Limb (tissue), 2 donors: Measurements from ENCODE around the gene CEP250.
"Not testable (repeated sequence)": the region's sequence is repeated elsewhere in the genome, so short reads cannot be mapped to it uniquely, and the experiment has no call there.

ENCODE experiments used
- DNase-seq, 2 donors: peaks; one replicate each; pipeline ENCODE4 v3.0.0-alpha.2; 2016; ENCODE audit errors: extremely low spot score in 2 of 2

The CEP250 gene

GRCh38 chr20:35518955-35519354 is 63.6 kb downstream of the CEP250 start:
- no peak for DNase-seq

- DNase-seq: no peak
Observed at GRCh38 chr20:35523298-35523888, 68.0 kb downstream of the CEP250 start.

DNA sequence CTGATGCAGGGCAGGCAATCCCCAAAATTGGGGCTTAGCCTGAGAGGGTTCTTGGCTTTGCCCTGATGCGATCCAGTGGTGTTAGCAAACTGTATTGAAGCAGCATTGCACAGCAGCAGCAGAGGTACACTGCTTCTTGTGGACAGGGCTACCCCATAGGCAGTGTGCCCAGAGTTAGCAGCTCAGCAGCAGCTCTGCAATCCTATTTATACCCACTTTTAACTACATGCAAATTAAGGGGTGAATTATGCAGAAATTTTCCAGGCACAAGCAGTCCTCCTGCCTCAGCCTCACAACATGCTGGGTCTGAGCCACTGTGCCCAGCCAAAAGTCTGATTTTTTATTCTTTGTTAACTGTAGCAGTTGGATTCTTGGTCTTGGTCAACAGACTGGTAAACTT is 70.2 kb downstream of the CEP250 start:
- no peak for DNase-seq

- DNase-seq: no peak
Observed at GRCh38 chr20:35527122-35527769, 71.8 kb downstream of the CEP250 start.

DNA sequence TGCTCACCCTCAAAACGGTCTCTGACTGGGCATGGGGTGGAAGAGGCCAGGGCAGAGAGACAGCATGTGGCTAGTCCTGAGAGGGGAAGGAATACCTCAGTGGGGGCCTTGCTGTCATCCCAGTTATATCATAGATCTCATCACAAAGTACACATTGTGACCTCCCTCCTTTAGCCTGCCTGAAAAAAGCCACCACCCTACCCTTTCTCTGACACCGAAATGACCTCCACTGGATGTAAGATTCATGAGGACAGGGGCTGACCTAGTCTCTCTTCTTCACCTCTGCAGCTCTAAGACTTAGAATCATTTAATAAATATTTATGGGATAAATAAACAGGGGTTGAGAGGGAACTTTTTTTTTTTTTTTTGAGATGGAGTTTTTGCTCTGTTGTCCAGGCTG is 74.2 kb downstream of the CEP250 start, which contains the start of gene C20orf173:
TSS of gene C20orf173 (minus strand) at position 101 of the 400 bp plus-strand sequence. CDS start 279 bp downstream, outside the sequence.
- no peak for DNase-seq

- DNase-seq: peak in 1 of 2 donors; percentile 60
Observed at GRCh38 chr20:35539756-35540212, 84.4 kb downstream of the CEP250 start.

GRCh38 chr20:35541118-35541782 is 85.9 kb downstream of the CEP250 start:
- no peak for DNase-seq

DNA sequence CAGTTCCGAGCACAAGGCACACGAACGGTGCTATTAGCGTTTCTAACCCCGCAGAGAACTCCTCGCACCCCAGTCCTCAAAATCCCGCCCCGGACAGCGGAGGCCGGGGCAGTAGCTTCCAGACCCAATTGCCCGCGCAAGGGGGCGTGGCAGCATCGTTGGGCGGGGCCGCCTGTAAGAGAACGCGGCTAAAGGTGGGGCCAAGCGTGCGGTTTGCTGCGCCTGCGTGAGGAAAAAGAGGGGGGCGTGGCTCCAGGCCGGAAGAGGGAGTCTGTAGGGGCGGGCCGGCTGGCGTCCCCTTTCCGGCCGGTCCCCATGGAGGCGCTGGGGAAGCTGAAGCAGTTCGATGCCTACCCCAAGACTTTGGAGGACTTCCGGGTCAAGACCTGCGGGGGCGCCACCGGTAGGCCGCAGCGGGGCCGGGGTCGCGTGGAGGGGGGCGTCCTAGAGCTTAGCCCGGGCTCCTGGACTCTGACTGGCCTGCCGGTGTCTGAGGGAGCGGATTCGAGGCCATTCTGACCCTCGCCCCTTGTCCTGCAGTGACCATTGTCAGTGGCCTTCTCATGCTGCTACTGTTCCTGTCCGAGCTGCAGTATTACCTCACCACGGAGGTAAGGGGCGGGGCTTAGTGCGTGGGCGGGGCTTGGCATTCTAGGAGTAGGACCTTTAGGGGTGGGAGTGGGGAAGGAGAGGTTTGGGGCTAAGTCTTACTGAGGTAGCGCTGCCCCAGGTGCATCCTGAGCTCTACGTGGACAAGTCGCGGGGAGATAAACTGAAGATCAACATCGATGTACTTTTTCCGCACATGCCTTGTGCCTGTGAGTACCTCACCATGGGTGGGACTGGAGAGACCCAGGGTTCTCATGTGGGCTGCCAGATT is 86.6 kb downstream of the CEP250 start, which contains the start of gene ERGIC3:
TSS of gene ERGIC3 (plus strand) at position 296 of the 880 bp plus-strand sequence. CDS start at position 316, 20 bp downstream.
- peak; percentile 96 to 98 for DNase-seq

DNA sequence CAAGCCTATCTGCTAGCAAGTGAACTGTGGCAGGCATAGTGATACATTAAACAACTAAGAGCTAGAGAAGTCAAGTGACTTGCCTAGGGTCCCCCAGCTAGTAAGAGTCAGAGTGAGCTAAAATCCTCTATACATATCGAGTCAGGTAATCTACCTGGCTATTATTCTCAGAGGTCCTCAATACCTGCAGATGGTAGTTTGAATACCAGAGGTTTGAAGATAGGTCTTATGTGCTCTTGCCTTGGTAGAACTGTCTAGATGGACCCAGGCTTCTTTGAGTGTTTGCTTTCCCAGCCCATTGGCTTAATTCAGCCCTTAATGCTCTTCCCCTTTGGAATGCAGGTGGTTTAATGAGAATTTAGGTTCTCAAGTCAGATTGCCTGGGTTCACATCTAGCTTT is 87.6 kb downstream of the CEP250 start:
- DNase-seq: no peak

DNA sequence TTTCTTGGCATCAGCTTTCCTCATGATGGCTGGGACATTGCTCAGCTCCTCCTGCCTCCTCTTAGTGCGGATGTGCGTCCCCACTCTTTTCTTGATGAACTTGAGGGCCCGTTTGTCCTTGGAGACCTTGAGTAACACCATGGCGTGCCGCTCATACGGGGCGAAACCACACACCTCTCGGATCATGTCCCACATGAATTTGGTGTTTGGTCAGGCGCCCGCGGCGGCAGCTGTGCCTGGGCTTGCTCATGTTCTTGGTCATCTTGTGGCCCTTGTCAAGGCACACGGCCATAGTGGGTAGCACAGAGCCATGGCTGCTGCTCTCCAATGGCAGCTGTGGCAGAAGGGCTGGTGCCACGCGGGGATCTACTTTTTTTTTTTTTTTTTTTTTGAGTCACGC is 89.0 kb downstream of the CEP250 start:
- no peak for DNase-seq

DNA sequence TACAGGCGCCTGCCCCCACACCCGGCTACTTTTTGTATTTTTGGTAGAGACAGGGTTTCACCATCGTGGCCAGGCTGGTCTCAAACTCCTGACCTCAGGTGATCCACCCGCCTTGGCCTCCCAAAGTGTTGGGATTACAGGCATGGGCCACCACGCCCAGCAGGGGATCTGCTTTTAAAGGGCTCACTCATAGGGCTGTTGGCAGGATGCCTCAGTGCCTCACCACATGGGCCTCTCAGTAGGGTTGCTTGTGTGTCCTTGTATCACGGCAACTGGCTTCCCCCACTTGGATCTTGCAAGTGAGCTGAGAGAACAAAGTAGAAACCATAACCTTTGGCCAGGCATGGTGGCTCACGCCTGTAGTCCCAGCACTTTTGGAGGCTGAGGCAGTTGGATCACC is 89.5 kb downstream of the CEP250 start:
- not testable (repeated sequence) for DNase-seq

- no peak for DNase-seq
Observed at GRCh38 chr20:35546127-35546526, 90.7 kb downstream of the CEP250 start.

GRCh38 chr20:35547329-35547728 is 91.9 kb downstream of the CEP250 start:
- no peak for DNase-seq

GRCh38 chr20:35551503-35551902 is 96.1 kb downstream of the CEP250 start:
- no peak for DNase-seq

DNA sequence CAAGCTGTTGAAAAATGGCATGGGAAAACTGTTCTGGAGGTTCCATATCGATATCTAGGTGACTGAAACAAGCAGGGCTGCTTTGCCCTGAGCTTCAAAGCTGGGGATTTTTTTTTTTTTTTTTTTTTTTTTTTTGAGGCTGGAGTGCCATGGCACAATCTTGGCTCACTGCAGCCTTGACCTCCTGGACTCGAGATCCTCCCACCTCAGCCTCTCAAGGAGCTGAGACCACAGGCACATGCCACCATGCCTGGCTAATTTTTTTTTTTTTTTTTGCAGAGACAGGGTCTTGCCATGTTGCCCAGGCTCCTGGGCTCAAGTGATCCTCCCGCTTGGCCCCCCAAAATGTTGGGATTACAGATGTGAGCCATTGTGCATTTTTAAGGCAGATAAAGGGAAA is 97.5 kb downstream of the CEP250 start:
- DNase-seq: no peak

- DNase-seq: not testable (repeated sequence)
Observed at GRCh38 chr20:35555461-35555860, 100.1 kb downstream of the CEP250 start.

- DNase-seq: no peak
Observed at GRCh38 chr20:35555951-35556645, 100.7 kb downstream of the CEP250 start.

GRCh38 chr20:35556871-35557270 is 101.5 kb downstream of the CEP250 start:
- no peak for DNase-seq

- no peak for DNase-seq
Observed at GRCh38 chr20:35558451-35558850, 103.1 kb downstream of the CEP250 start.

GRCh38 chr20:35559042-35559693 is 103.8 kb downstream of the CEP250 start:
- no peak for DNase-seq
